ENCODE results near the gene TAF11L13. TPM values are rescaled to one million over a fixed set of nuclear protein-coding genes. Genes with fewer than 3 reads are reported as not detected.

Gene TAF11L13
- not detected in 2 replicates for total RNA-seq

DNA sequence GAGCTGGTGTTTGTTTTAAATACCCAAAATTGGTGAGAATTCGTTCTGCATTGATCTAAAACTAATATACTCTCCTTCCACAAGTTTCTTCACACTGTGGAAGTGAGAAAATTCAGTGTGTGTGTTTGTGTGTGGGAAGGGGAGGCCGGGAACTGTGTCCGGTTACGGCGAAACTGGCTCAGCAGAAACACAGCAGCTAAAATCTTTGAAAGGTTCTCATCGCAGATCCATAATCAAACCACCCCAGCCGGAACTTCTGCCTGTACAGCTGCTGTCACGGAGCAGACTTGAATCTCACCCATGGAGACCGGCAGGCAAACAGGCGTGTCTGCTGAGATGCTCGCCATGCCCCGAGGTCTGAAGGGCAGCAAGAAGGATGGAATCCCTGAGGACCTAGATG is at the start of gene TAF11L13:
Gene TAF11L13 (plus strand): TSS at position 301 of the 400 bp plus-strand sequence.

GRCh38 chr5:17585658-17586057 is 46.2 kb upstream of the TAF11L13 start, which contains the start of gene TAF11L7:
TSS of gene TAF11L7 (minus strand) at chr5:17585758.

GRCh38 chr5:17590860-17591259 is 41.0 kb upstream of the TAF11L13 start, which contains the start of gene TAF11L8:
TSS of gene TAF11L8 (minus strand) at chr5:17590960.

GRCh38 chr5:17594255-17594654 is 37.6 kb upstream of the TAF11L13 start, which contains the start of gene TAF11L9:
TSS of gene TAF11L9 (minus strand) at chr5:17594394.

DNA sequence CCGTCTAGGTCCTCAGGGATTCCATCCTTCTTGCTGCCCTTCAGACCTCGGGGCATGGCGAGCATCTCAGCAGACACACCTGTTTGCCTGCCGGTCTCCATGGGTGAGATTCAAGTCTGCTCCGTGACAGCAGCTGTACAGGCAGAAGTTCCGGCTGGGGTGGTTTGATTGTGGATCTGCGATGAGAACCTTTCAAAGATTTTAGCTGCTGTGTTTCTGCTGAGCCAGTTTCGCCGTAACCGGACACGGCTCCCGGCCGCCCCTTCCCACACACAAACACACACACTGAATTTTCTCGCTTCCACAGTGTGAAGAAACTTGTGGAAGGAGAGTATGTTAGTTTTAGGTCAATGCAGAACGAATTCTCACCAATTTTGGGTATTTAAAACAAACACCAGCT is 34.2 kb upstream of the TAF11L13 start, which contains the start of gene TAF11L10:
Gene TAF11L10 (minus strand): TSS at position 101 of the 400 bp plus-strand sequence.

GRCh38 chr5:17603880-17604279 is 28.0 kb upstream of the TAF11L13 start, which contains the start of gene TAF11L11:
TSS of gene TAF11L11 (plus strand) at chr5:17604183.

GRCh38 chr5:17610092-17610491 is 21.8 kb upstream of the TAF11L13 start, which contains the start of gene TAF11L12:
TSS of gene TAF11L12 (plus strand) at chr5:17610392.

GRCh38 chr5:17634160-17634559 is 2.3 kb downstream of the TAF11L13 start, which contains the start of gene TAF11L14:
TSS of gene TAF11L14 (plus strand) at chr5:17634460.

Other genes with a start within 250 kb of the TAF11L13 start
- gene TAF11L2, start 133.9 kb upstream of the TAF11L13 start, total RNA-seq: not detected in 2 replicates
- gene TAF11L3, start 113.7 kb upstream of the TAF11L13 start, total RNA-seq: not detected in 2 replicates
- not detected in 2 replicates for gene TAF11L4, start 110.3 kb upstream of the TAF11L13 start, total RNA-seq
- gene TAF11L5, start 106.9 kb upstream of the TAF11L13 start, total RNA-seq: not detected in 2 replicates
- gene TAF11L6, start 103.4 kb upstream of the TAF11L13 start, total RNA-seq: not detected in 2 replicates
- not detected in 2 replicates for gene TAF11L7, start 46.3 kb upstream of the TAF11L13 start, total RNA-seq
- gene TAF11L8, start 41.1 kb upstream of the TAF11L13 start, total RNA-seq: not detected in 2 replicates
- not detected in 2 replicates for gene TAF11L9, start 37.7 kb upstream of the TAF11L13 start, total RNA-seq
- gene TAF11L10, start 34.3 kb upstream of the TAF11L13 start, total RNA-seq: not detected in 2 replicates
- not detected in 2 replicates for gene TAF11L11, start 27.9 kb upstream of the TAF11L13 start, total RNA-seq
- gene TAF11L12, start 21.7 kb upstream of the TAF11L13 start, total RNA-seq: not detected in 2 replicates
- not detected in 2 replicates for gene TAF11L14, start 2.4 kb downstream of the TAF11L13 start, total RNA-seq

Measured in uterine smooth muscle cell (primary cell).